Endothelial cell of umbilical vein (primary cell): Measurements from ENCODE around the gene CNTNAP1. TPM values are rescaled to one million over a fixed set of nuclear protein-coding genes. Genes with fewer than 3 reads are reported as not detected.

Experiments used
- BruUV-seq: library from RNA; stranded (reverse); fragments of 400-500 nt; replicated peaks from 2 replicates; lab custom pipeline; 2021; lab: Mats Ljungman, UMichigan
- CTCF ChIA-PET: fragments of 300-600, 350-600 bp; sonication (Branson Sonifier 250); formaldehyde crosslinking; loops from one replicate; lab custom pipeline; 2021; ENCODE audit warnings: antibody characterized with exemption, inconsistent platforms; lab: Charles Lee
- POLR2A ChIA-PET: fragments of 300-600, 350-600 bp; sonication (Branson Sonifier 250); formaldehyde crosslinking; loops from one replicate; lab custom pipeline; 2021; ENCODE audit warnings: antibody characterized with exemption, inconsistent platforms; lab: Charles Lee
- DNase-seq: peaks from one replicate; pipeline ENCODE4 v3.0.0-alpha.2; 2011; ENCODE audit warnings: low read depth, low spot score
- FAIRE-seq: peaks from 2 replicates; lab custom pipeline; 2011; peaks lifted over from hg19 to GRCh38; lab: Jason Lieb, UNC
- H2AFZ ChIP-seq: 2 replicates; pipeline ENCODE4 v1.6.0; 2012; ENCODE audit warnings: low read depth, low read length, control low read depth, inconsistent platforms
- H3K27ac ChIP-seq: 2 replicates; pipeline ENCODE4 v1.5.1; 2011; ENCODE audit warnings: low read depth, mild to moderate bottlenecking, control low read depth, low read length, moderate library complexity; ENCODE audit not compliant: insufficient read depth
- H3K27me3 ChIP-seq, 2 experiments: 2 replicates each; pipeline versions ENCODE4 v1.6.0 to v1.6.1; 2011; ENCODE audit warnings: low read length in 2 of 2, mixed read lengths in 1 of 2; ENCODE audit not compliant: control insufficient read depth in 2 of 2, insufficient read depth in 2 of 2
- H3K36me3 ChIP-seq, 2 experiments: 2 replicates in 1 of 2; 3 replicates in 1 of 2; pipeline ENCODE4 v1.5.1; 2011; ENCODE audit warnings: low read length in 2 of 2, mild to moderate bottlenecking in 1 of 2, moderate library complexity in 1 of 2; ENCODE audit not compliant: control insufficient read depth in 2 of 2, insufficient read depth in 2 of 2; ENCODE audit errors: extremely low read depth in 1 of 2
- H3K4me1 ChIP-seq: 3 replicates; pipeline ENCODE4 v1.5.1; 2011; ENCODE audit warnings: mild to moderate bottlenecking, low read length; ENCODE audit not compliant: control insufficient read depth, insufficient read depth; ENCODE audit errors: extremely low read depth
- H3K4me2 ChIP-seq: 2 replicates; pipeline ENCODE4 v1.6.1; 2011; ENCODE audit warnings: low read length, control low read depth, mixed read lengths; ENCODE audit not compliant: insufficient read depth
- H3K4me3 ChIP-seq, 3 experiments: fragments of 200-600 bp in 1 of 3; sonication (generic), shearing (Covaris generic) in 1 of 3; replicated peaks in 1 of 3; 2 replicates each; pipeline ENCODE4 v1.5.1; 2011 to 2016; ENCODE audit warnings: control low read depth in 3 of 3, low read length in 3 of 3, mild to moderate bottlenecking in 2 of 3, inconsistent platforms in 1 of 3, low read depth in 1 of 3, moderate library complexity in 1 of 3; ENCODE audit not compliant: insufficient read depth in 1 of 3
- H3K79me2 ChIP-seq: 2 replicates; pipeline ENCODE4 v1.6.0; 2012; ENCODE audit warnings: low read length, inconsistent platforms; ENCODE audit not compliant: control insufficient read depth, insufficient read depth
- H3K9ac ChIP-seq: replicated peaks from 2 replicates; pipeline ENCODE3; 2011; ENCODE audit warnings: low read length, control low read depth; ENCODE audit not compliant: insufficient read depth; ENCODE audit errors: extremely low read depth
- H3K9me1 ChIP-seq: replicated peaks from 3 replicates; pipeline ENCODE4 v1.6.0; 2011; ENCODE audit warnings: mild to moderate bottlenecking, low read length; ENCODE audit not compliant: control insufficient read depth, insufficient read depth; ENCODE audit errors: extremely low read depth
- H3K9me3 ChIP-seq: replicated peaks from 2 replicates; pipeline ENCODE4 v1.5.1; 2012; ENCODE audit warnings: low read length, inconsistent platforms; ENCODE audit not compliant: control insufficient read depth, insufficient read depth
- H4K20me1 ChIP-seq: replicated peaks from 2 replicates; pipeline ENCODE3; 2011; ENCODE audit warnings: mild to moderate bottlenecking, low read length; ENCODE audit not compliant: control insufficient read depth, insufficient read depth; ENCODE audit errors: extremely low read depth
- CTCF ChIP-seq, 2 donors: IDR thresholded peaks; 1 replicate in 1 of 2; 2 replicates in 1 of 2; pipeline ENCODE4 v1.5.1; 2011; ENCODE audit warnings: low read length in 2 of 2, mild to moderate bottlenecking in 2 of 2, moderate library complexity in 2 of 2, control low read depth in 1 of 2, inconsistent platforms in 1 of 2, low read depth in 1 of 2; ENCODE audit not compliant: insufficient read depth in 1 of 2; ENCODE audit errors: extremely low read depth in 1 of 2
- EZH2 ChIP-seq: IDR thresholded peaks from 2 replicates; pipeline ENCODE4 v1.6.1; 2012; ENCODE audit warnings: borderline replicate concordance, low read depth, mild to moderate bottlenecking, moderate library complexity, low read length, inconsistent platforms; ENCODE audit not compliant: severe bottlenecking
- FOS ChIP-seq: IDR thresholded peaks from 2 replicates; pipeline ENCODE4 v1.6.1; 2011; ENCODE audit warnings: mild to moderate bottlenecking, low read length, moderate library complexity, borderline replicate concordance; ENCODE audit not compliant: insufficient read depth
- GATA2 ChIP-seq: IDR thresholded peaks from 2 replicates; pipeline ENCODE4 v1.7.0; 2011; ENCODE audit warnings: low read depth, mild to moderate bottlenecking, moderate library complexity, mixed read lengths, low read length; ENCODE audit not compliant: insufficient read length, insufficient read depth
- JUN ChIP-seq: IDR thresholded peaks from 2 replicates; pipeline ENCODE4 v1.6.1; 2011; ENCODE audit warnings: borderline replicate concordance, low read depth; ENCODE audit not compliant: insufficient read length, insufficient read depth
- MAX ChIP-seq: IDR thresholded peaks from 2 replicates; pipeline ENCODE4 v1.6.1; 2011; ENCODE audit not compliant: insufficient read depth, insufficient read length
- MYC ChIP-seq: IDR thresholded peaks from one replicate; pipeline ENCODE4 v1.6.1; 2011; ENCODE audit warnings: mild to moderate bottlenecking, low read depth, low read length
- POLR2A ChIP-seq: IDR thresholded peaks from 2 replicates; pipeline ENCODE4 v1.6.1; 2012; ENCODE audit warnings: low read depth, mild to moderate bottlenecking, control low read depth, low read length
- POLR2AphosphoS5 ChIP-seq: IDR thresholded peaks from 2 replicates; pipeline ENCODE4 v1.6.1; 2012; ENCODE audit warnings: low read depth, mild to moderate bottlenecking, control low read depth, low read length, moderate library complexity; ENCODE audit not compliant: insufficient read depth
- dilution Hi-C: fragments of 300-500 bp; cut with MboI; formaldehyde crosslinking; loops from one replicate; pipeline ENCODE4 v1.15.0; 2019; ENCODE audit warnings: low sequenced_read_pairs; ENCODE audit not compliant: extremely low pct_ligation_motif_present
- intact Hi-C: fragments of 100-400 bp; cut with micrococcal nuclease; formaldehyde crosslinking; loops from one replicate; pipeline ENCODE4 v1.10.0; 2022
- polyA plus RNA-seq, 4 experiments: library from polyadenylated mRNA; depleted of rRNA in 3 of 4; stranded (reverse) in 3 of 4; unstranded in 1 of 4; fragments of >200 nt; gene quantifications; 2 replicates each; pipeline versions ENCODE4 v1.2.1 to v1.2.3, GENCODE V29; 2011 to 2012; ENCODE audit warnings: missing spikeins in 1 of 4
- total RNA-seq: library from RNA; stranded (reverse); gene quantifications from 2 replicates; pipeline ENCODE4 v1.2.3, GENCODE V29; 2021

Gene CNTNAP1
- total and polyA plus RNA-seq, 2 donors (not counting 3 experiments of a cell fraction or from before 2014, with no cell fraction given) = 26.3 to 44.8 TPM

DNA sequence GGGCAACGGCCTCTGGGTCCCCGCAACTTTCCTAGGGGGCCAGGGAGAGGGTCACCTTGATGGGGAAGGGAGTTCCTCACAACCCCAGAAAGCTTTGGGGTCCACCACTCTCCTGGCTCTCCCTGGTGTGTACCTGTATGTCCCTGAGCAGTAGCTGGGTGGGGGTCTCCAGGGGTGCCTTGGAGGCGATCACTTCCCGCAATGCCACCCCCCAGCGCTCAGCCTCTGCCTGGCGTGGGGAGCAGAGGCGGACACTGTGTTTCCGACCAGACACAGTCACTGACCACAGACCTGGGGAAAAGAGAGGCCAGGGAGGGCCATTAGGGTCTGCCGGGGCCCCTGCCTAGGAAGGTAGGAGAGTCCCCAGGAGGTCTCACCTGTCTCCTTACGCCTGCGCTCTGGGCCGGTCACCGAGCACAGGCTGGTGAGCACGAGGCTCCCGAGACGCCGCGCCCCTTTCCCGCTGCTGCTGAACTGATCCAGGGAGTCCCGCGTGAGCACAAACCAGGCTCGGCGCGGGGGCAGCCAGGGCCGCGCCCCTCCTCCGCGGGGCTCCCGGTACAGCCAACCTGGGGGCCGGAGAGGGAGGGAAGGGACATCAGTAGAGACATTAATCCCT, 9.0 kb upstream of the CNTNAP1 start:
- no peak for TF ChIP-seq POLR2A
- TF ChIP-seq MYC = no peak
- no peak for TF ChIP-seq POLR2AphosphoS5
- TF ChIP-seq FOS = no peak
- TF ChIP-seq CTCF (IDR thresholded peaks at IDR 0.05; ENCODE audit: extremely low read depth in 1 of 2, insufficient read depth in 1 of 2, low read depth in 1 of 2, low read length in 2 of 2) = no peak
- TF ChIP-seq EZH2 = no peak
- no peak for TF ChIP-seq MAX
- TF ChIP-seq GATA2 = no peak
- no peak for TF ChIP-seq JUN
- no peak overlapping the region for H3K27ac ChIP-seq
- CTCF ChIA-PET = interaction anchor here (0.8 to 8.3 kb wide), 8 partner anchors 10 to 101 kb away, joined by 3 to 109 read pairs (median 9); partner anchors contain the start of genes CNTNAP1, PSMC3IP, RETREG3 and TUBG1
- no TSS peak for BruUV-seq
- H3K4me3 ChIP-seq = no peak overlapping the region
- H4K20me1 ChIP-seq = no peaks in the 10 kb centered on the region
- no peaks in the 10 kb centered on the region for H3K9me3 ChIP-seq
- dilution Hi-C loops (no loop called here), intact Hi-C loops (no loop called here)
- H3K79me2 ChIP-seq = no peaks in the 10 kb centered on the region
- peaks cover 6 to 19% of the 10 kb centered on the region in 2 experiments for H3K36me3 ChIP-seq
- peaks cover 18% of the 10 kb centered on the region for H3K4me1 ChIP-seq
- no peaks in the 10 kb centered on the region for H3K27me3 ChIP-seq
- H3K9ac ChIP-seq = no peak overlapping the region
- POLR2A ChIA-PET = no interaction called here
- DNase-seq (no peak), FAIRE-seq (no peak)
- H3K4me2 ChIP-seq = no peak overlapping the region
- H2AFZ ChIP-seq = no peak overlapping the region
- H3K9me1 ChIP-seq = no peaks in the 10 kb centered on the region
